HCT116 (cell line): Measurements from ENCODE around the gene CDA. TPM values are rescaled to one million over a fixed set of nuclear protein-coding genes. Genes with fewer than 3 reads are reported as not detected.

Experiments used
- ATAC-seq: fragments of 200-7000 bp; cut with Tn5 transposase; 2 replicates; pipeline ENCODE4 v1.9.1; 2020; ENCODE audit warnings: mild to moderate bottlenecking, moderate library complexity
- BruUV-seq: library from RNA; stranded (reverse); fragments of 400-500 nt; replicated peaks from 2 replicates; lab custom pipeline; 2021; lab: Mats Ljungman, UMichigan
- CTCF ChIA-PET: fragments of 300-600 bp; sonication (Branson Sonifier 250); formaldehyde crosslinking; loops from one replicate; lab custom pipeline; 2021; ENCODE audit warnings: antibody characterized with exemption; lab: Charles Lee
- POLR2A ChIA-PET: fragments of 300-600, 350-600 bp; sonication (Branson Sonifier 250); formaldehyde crosslinking; loops from one replicate; lab custom pipeline; 2021; ENCODE audit warnings: antibody characterized with exemption; lab: Charles Lee
- RAD21 ChIA-PET, 2 experiments: fragments of 300-600 bp; sonication (Branson Sonifier 250); formaldehyde crosslinking; loops; one replicate each; lab custom pipeline; 2023; ENCODE audit warnings: low total read pairs in 2 of 2; ENCODE audit not compliant: uncharacterized antibody in 2 of 2, unreplicated experiment in 2 of 2, low non-redundant PET in 1 of 2; lab: Charles Lee
- DNase-seq: peaks from one replicate; pipeline ENCODE4 v3.0.0-alpha.2; 2010; ENCODE audit warnings: low read depth, low spot score
- H2AFZ ChIP-seq: fragments of 200-600 bp; shearing (Covaris generic), sonication (generic); 2 replicates; pipeline ENCODE4 v1.6.1; 2017; ENCODE audit warnings: low read depth, mixed run types, mixed read lengths, antibody characterized with exemption, low read length; ENCODE audit not compliant: poor library complexity, severe bottlenecking
- H3K27ac ChIP-seq: 2 replicates; pipeline ENCODE4 v1.5.1; 2012; ENCODE audit warnings: low read depth, low read length
- H3K27me3 ChIP-seq: fragments of 200-600 bp; sonication (generic); 2 replicates; pipeline ENCODE4 v1.6.1; 2016; ENCODE audit warnings: mixed run types, low read length, mixed read lengths; ENCODE audit not compliant: insufficient read depth
- H3K36me3 ChIP-seq, 2 experiments: fragments of 200-500 bp in 1 of 2; fragments of 200-600 bp in 1 of 2; sonication (Bioruptor generic) in 1 of 2; sonication (generic) in 1 of 2; 2 replicates each; pipeline versions ENCODE4 v1.5.1 to v1.6.1; 2014 to 2016; ENCODE audit warnings: low read length in 2 of 2, inconsistent platforms in 1 of 2, mixed read lengths in 1 of 2, mixed run types in 1 of 2; ENCODE audit not compliant: insufficient read depth in 2 of 2, control insufficient read depth in 1 of 2
- H3K4me1 ChIP-seq, 2 experiments: fragments of 200-600 bp in 1 of 2; sonication (generic) in 1 of 2; 2 replicates each; pipeline versions ENCODE4 v1.5.1 to v1.6.1; 2012 to 2017; ENCODE audit warnings: low read length in 2 of 2, inconsistent platforms in 1 of 2, mild to moderate bottlenecking in 1 of 2, mixed read lengths in 1 of 2, mixed run types in 1 of 2, moderate library complexity in 1 of 2; ENCODE audit not compliant: insufficient read depth in 2 of 2, control insufficient read depth in 1 of 2
- H3K4me2 ChIP-seq: fragments of 200-600 bp; sonication (generic); 2 replicates; pipeline ENCODE4 v1.6.1; 2017; ENCODE audit warnings: mixed run types, low read length, mixed read lengths
- H3K4me3 ChIP-seq, 2 experiments: fragments of 200-600 bp in 1 of 2; sonication (generic) in 1 of 2; replicated peaks in 1 of 2; 2 replicates each; pipeline ENCODE4 v1.5.1; 2011 to 2016; ENCODE audit warnings: low read length in 2 of 2, control low read depth in 1 of 2, low read depth in 1 of 2, mild to moderate bottlenecking in 1 of 2, mixed read lengths in 1 of 2, mixed run types in 1 of 2
- H3K79me2 ChIP-seq: fragments of 200-600 bp; sonication (generic); 2 replicates; pipeline ENCODE4 v1.6.1; 2017; ENCODE audit warnings: mild to moderate bottlenecking, mixed run types, low read length, moderate library complexity, mixed read lengths; ENCODE audit not compliant: insufficient read depth
- H3K9ac ChIP-seq: fragments of 200-600 bp; sonication (generic); 2 replicates; pipeline ENCODE4 v1.6.1; 2016; ENCODE audit warnings: low read length, mixed read lengths
- H3K9me2 ChIP-seq: fragments of 200-600 bp; sonication (generic), shearing (Covaris generic); 2 replicates; pipeline ENCODE4 v1.6.1; 2017; ENCODE audit warnings: mixed run types, mild to moderate bottlenecking, moderate library complexity; ENCODE audit not compliant: insufficient read depth
- H3K9me3 ChIP-seq, 2 experiments: fragments of 200-500 bp in 1 of 2; fragments of 200-600 bp in 1 of 2; sonication (Bioruptor generic) in 1 of 2; sonication (generic) in 1 of 2; 2 replicates each; pipeline ENCODE4 v1.6.1; 2014 to 2017; ENCODE audit warnings: low read length in 2 of 2, mixed read lengths in 2 of 2, inconsistent platforms in 1 of 2, low read depth in 1 of 2, mild to moderate bottlenecking in 1 of 2, mixed run types in 1 of 2, moderate library complexity in 1 of 2; ENCODE audit not compliant: control insufficient read depth in 1 of 2, insufficient read depth in 1 of 2
- H4K20me1 ChIP-seq: fragments of 200-600 bp; sonication (generic), shearing (Covaris generic); 2 replicates; pipeline ENCODE4 v1.6.1; 2017; ENCODE audit warnings: mixed run types, mild to moderate bottlenecking, moderate library complexity; ENCODE audit not compliant: insufficient read depth
- ATF3 ChIP-seq: IDR thresholded peaks from 2 replicates; pipeline ENCODE4 v1.6.1; 2012
- CBX3 ChIP-seq: IDR thresholded peaks from 2 replicates; pipeline ENCODE4 v1.6.1; 2012; ENCODE audit warnings: low read depth
- CTCF ChIP-seq, 3 experiments: fragments of 200-600 bp in 1 of 3; sonication (generic) in 1 of 3; IDR thresholded peaks in 2 of 3; conservative IDR thresholded peaks in 1 of 3; 2 replicates each; pipeline ENCODE4 v1.5.1; 2012 to 2017; ENCODE audit warnings: low read depth in 2 of 3, low read length in 2 of 3, antibody characterized with exemption in 1 of 3, borderline replicate concordance in 1 of 3, control low read depth in 1 of 3, mild to moderate bottlenecking in 1 of 3, mixed read lengths in 1 of 3, mixed run types in 1 of 3, moderate library complexity in 1 of 3; ENCODE audit not compliant: insufficient read depth in 1 of 3
- EGR1 ChIP-seq: IDR thresholded peaks from 2 replicates; pipeline ENCODE4 v1.6.1; 2012; ENCODE audit warnings: low read depth
- ELF1 ChIP-seq: IDR thresholded peaks from 2 replicates; pipeline ENCODE4 v1.6.1; 2012; ENCODE audit warnings: low read depth, borderline replicate concordance
- EZH2phosphoT487 ChIP-seq: fragments of 200-600 bp; IDR thresholded peaks from 2 replicates; pipeline ENCODE4 v1.6.1; 2018; ENCODE audit warnings: antibody characterized with exemption, borderline replicate concordance
- FOSL1 ChIP-seq: IDR thresholded peaks from 2 replicates; pipeline ENCODE4 v1.6.1; 2012; ENCODE audit warnings: low read depth
- JUND ChIP-seq: IDR thresholded peaks from 2 replicates; pipeline ENCODE4 v1.6.1; 2012
- MAX ChIP-seq: IDR thresholded peaks from 2 replicates; pipeline ENCODE4 v1.6.1; 2012
- POLR2AphosphoS5 ChIP-seq: IDR thresholded peaks from 2 replicates; pipeline ENCODE4 v1.6.1; 2011; ENCODE audit warnings: mild to moderate bottlenecking, low read depth, low read length, moderate library complexity
- RAD21 ChIP-seq: IDR thresholded peaks from 2 replicates; pipeline ENCODE4 v1.6.1; 2012; ENCODE audit warnings: low read depth, mild to moderate bottlenecking
- REST ChIP-seq: IDR thresholded peaks from 2 replicates; pipeline ENCODE4 v1.6.1; 2012; ENCODE audit warnings: low read depth
- SIN3A ChIP-seq: IDR thresholded peaks from 2 replicates; pipeline ENCODE4 v1.6.1; 2012; ENCODE audit warnings: low read depth
- SP1 ChIP-seq: IDR thresholded peaks from 2 replicates; pipeline ENCODE4 v1.6.1; 2012; ENCODE audit warnings: low read depth
- SRF ChIP-seq: IDR thresholded peaks from 2 replicates; pipeline ENCODE4 v1.6.1; 2012; ENCODE audit warnings: low read depth
- YY1 ChIP-seq: IDR thresholded peaks from 2 replicates; pipeline ENCODE4 v1.6.1; 2011; ENCODE audit warnings: low read length, low read depth, moderate library complexity, mild to moderate bottlenecking; ENCODE audit not compliant: insufficient replicate concordance; ENCODE audit errors: extremely low read depth
- intact Hi-C: fragments of 100-400 bp; cut with micrococcal nuclease; formaldehyde crosslinking; loops from 2 replicates; pipeline ENCODE4 v1.10.0; 2022
- total RNA-seq: library from RNA; stranded (reverse); gene quantifications from one replicate; pipeline ENCODE4 v1.2.1, GENCODE V29; 2021; ENCODE audit not compliant: unreplicated experiment
- TF ChIP-seq, protein P1 (sequence below): IDR thresholded peaks from 2 replicates; pipeline ENCODE4 v1.6.1; 2011; ENCODE audit warnings: mild to moderate bottlenecking, low read length, moderate library complexity; ENCODE audit not compliant: insufficient replicate concordance; ENCODE audit errors: extremely low read depth

CDA gene
- total RNA-seq, 1 experiment from 2014 or later = 28.6 TPM

DNA sequence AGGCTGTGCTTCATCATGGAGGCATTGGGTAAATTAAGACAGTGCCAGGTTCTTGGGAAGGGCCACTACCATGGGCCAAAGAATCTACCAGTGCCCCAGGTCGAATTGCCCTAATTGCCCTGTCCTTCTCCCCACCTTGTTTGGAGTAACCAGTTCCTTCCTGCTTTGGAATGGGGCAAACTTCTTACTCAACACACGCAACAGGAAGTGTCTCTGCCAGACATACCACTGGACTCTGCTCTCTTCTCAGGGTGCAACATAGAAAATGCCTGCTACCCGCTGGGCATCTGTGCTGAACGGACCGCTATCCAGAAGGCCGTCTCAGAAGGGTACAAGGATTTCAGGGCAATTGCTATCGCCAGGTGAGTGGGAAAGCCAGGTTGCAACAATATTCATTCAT, 15.8 kb downstream of the CDA start:
- Histone ChIP-seq H3K9me2 (no peaks in the 10 kb centered on the region), H2AFZ (no peak overlapping the region), H3K4me1 (peaks cover 17 to 54% of the 10 kb centered on the region in 2 experiments), H3K4me3 (no peak overlapping the region), H4K20me1 (no peaks in the 10 kb centered on the region), H3K4me2 (peak overlapping the region; percentile 54), H3K27me3 (no peaks in the 10 kb centered on the region), H3K79me2 (no peaks in the 10 kb centered on the region), H3K27ac (no peak overlapping the region; the same call in 1 of the 2 replicates), H3K9ac (0 out of 2 replicates have a peak overlapping the region, but pooled peaks have one; percentile 18), H3K9me3 (no peaks in the 10 kb centered on the region; a peak in 1 of 4 replicates), H3K36me3 (no peaks in the 10 kb centered on the region)
- ATAC-seq = peak; percentile 7; the same call in 1 of the 2 replicates
- POLR2A ChIA-PET = no interaction called here
- no peak for DNase-seq
- BruUV-seq = no TSS peak
- TF ChIP-seq RAD21 = no peak
- no peak for TF ChIP-seq SIN3A
- TF ChIP-seq, protein P1, sequence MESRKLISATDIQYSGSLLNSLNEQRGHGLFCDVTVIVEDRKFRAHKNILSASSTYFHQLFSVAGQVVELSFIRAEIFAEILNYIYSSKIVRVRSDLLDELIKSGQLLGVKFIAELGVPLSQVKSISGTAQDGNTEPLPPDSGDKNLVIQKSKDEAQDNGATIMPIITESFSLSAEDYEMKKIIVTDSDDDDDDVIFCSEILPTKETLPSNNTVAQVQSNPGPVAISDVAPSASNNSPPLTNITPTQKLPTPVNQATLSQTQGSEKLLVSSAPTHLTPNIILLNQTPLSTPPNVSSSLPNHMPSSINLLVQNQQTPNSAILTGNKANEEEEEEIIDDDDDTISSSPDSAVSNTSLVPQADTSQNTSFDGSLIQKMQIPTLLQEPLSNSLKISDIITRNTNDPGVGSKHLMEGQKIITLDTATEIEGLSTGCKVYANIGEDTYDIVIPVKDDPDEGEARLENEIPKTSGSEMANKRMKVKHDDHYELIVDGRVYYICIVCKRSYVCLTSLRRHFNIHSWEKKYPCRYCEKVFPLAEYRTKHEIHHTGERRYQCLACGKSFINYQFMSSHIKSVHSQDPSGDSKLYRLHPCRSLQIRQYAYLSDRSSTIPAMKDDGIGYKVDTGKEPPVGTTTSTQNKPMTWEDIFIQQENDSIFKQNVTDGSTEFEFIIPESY = no peak
- TF ChIP-seq FOSL1 = no peak
- TF ChIP-seq ELF1 = no peak
- no peak for TF ChIP-seq MAX
- no peak for TF ChIP-seq SRF
- no peak for TF ChIP-seq SP1
- TF ChIP-seq JUND = no peak
- no peak for TF ChIP-seq POLR2AphosphoS5
- TF ChIP-seq EGR1 = no peak
- no peak for TF ChIP-seq YY1
- no peak for TF ChIP-seq ATF3
- TF ChIP-seq CBX3 = no peak
- TF ChIP-seq REST = no peak
- no peak for TF ChIP-seq CTCF (IDR thresholded peaks at IDR 0.05 in 2 of 3, conservative IDR thresholded peaks at IDR 0.05 in 1 of 3; ENCODE audit: borderline replicate concordance in 1 of 3, insufficient read depth in 1 of 3, low read depth in 2 of 3, low read length in 2 of 3)
- no peak for TF ChIP-seq EZH2phosphoT487
- CTCF ChIA-PET = no interaction called here
- RAD21 ChIA-PET = no interaction called here
- intact Hi-C loops = no loop called here
